Activated naive CD4-positive, alpha-beta T cell treated with anti-CD3 and anti-CD28 coated beads for 36 hours (primary cell): ENCODE results near the gene EIF2B4. TPM values are rescaled to one million over a fixed set of nuclear protein-coding genes. Genes with fewer than 3 reads are reported as not detected.
"Not testable (repeated sequence)": the region's sequence is repeated elsewhere in the genome, so short reads cannot be mapped to it uniquely, and the experiment has no call there.

Experiments
- CTCF ChIA-PET: fragments of 350-600 bp; sonication (Branson Sonifier 250); formaldehyde crosslinking; loops from one replicate; lab custom pipeline; 2021; ENCODE audit warnings: antibody characterized with exemption; lab: Charles Lee
- DNase-seq: peaks from one replicate; pipeline ENCODE4 v3.0.0-alpha.2; 2020
- H3K27ac Mint-ChIP-seq: one replicate; pipeline ENCODE4 v1.8.0; 2021; ENCODE audit warnings: mild to moderate bottlenecking, mixed read lengths
- H3K27me3 Mint-ChIP-seq: one replicate; pipeline ENCODE4 v1.8.0; 2021; ENCODE audit warnings: low read depth, mixed read lengths
- H3K36me3 Mint-ChIP-seq: one replicate; pipeline ENCODE4 v1.8.0; 2021; ENCODE audit warnings: low read depth, mixed read lengths
- H3K4me1 Mint-ChIP-seq: one replicate; pipeline ENCODE4 v1.8.0; 2021; ENCODE audit warnings: low read depth, mixed read lengths
- H3K4me3 Mint-ChIP-seq: one replicate; pipeline ENCODE4 v1.8.0; 2021; ENCODE audit warnings: mild to moderate bottlenecking, moderate library complexity, mixed read lengths
- H3K9me3 Mint-ChIP-seq: one replicate; pipeline ENCODE4 v1.8.0; 2021; ENCODE audit warnings: mixed read lengths
- intact Hi-C: fragments of 100-400 bp; cut with micrococcal nuclease; formaldehyde crosslinking; loops from one replicate; pipeline ENCODE4 v1.15.1; 2023
- total RNA-seq, 2 experiments: library from RNA; stranded (reverse); gene quantifications; one replicate each; pipeline ENCODE4 v1.2.3, GENCODE V29; 2021

Gene EIF2B4
- total RNA-seq, 2 experiments from 2014 or later: 24.4 to 25.2 TPM

GRCh38 chr2:27322766-27323595, 47.2 kb downstream of the EIF2B4 start, which contains the start of gene MPV17:
TSS of gene MPV17 (minus strand) at chr2:27323097. CDS start at chr2:27322517, 580 bp downstream.
- Mint-ChIP-seq H3K9me3 (no peaks in the 10 kb centered on the region), H3K27me3 (no peaks in the 10 kb centered on the region), H3K4me1 (peaks cover 14% of the 10 kb centered on the region), H3K36me3 (peaks cover 20% of the 10 kb centered on the region), H3K27ac (peak within 1 kb of the TSS; percentile 85), H3K4me3 (peak within 1 kb of the TSS; percentile 84)
- intact Hi-C loops: loop anchor here (1.0 to 2.0 kb wide), 6 partner anchors 33 to 360 kb away; partner anchors contain the start of genes EIF2B4, GTF3C2, IFT172 and NRBP1
- CTCF ChIA-PET: interaction anchor here (0.6 to 2.3 kb wide), 6 partner anchors 12 to 359 kb away, joined by 3 to 13 read pairs (median 4); no protein-coding TSS in a partner anchor
- DNase-seq: peak; percentile 95

- CTCF ChIA-PET: interaction anchor here (0.6 to 2.3 kb wide), 5 partner anchors 19 to 360 kb away, joined by 3 to 13 read pairs (median 4); no protein-coding TSS in a partner anchor
- peak overlapping the region; percentile 85 for H3K27ac Mint-ChIP-seq
- H3K36me3 Mint-ChIP-seq: peaks cover 19% of the 10 kb centered on the region
- peaks cover 14% of the 10 kb centered on the region for H3K4me1 Mint-ChIP-seq
- peak overlapping the region; percentile 84 for H3K4me3 Mint-ChIP-seq
- no peak for DNase-seq
- intact Hi-C loops: loop anchor here (1.0 to 2.0 kb wide), 3 partner anchors 106 to 361 kb away; partner anchors contain the start of genes IFT172 and NRBP1
- H3K9me3 Mint-ChIP-seq: no peaks in the 10 kb centered on the region
- H3K27me3 Mint-ChIP-seq: no peaks in the 10 kb centered on the region
Measured at GRCh38 chr2:27322301-27322765, 47.8 kb downstream of the EIF2B4 start.

DNA sequence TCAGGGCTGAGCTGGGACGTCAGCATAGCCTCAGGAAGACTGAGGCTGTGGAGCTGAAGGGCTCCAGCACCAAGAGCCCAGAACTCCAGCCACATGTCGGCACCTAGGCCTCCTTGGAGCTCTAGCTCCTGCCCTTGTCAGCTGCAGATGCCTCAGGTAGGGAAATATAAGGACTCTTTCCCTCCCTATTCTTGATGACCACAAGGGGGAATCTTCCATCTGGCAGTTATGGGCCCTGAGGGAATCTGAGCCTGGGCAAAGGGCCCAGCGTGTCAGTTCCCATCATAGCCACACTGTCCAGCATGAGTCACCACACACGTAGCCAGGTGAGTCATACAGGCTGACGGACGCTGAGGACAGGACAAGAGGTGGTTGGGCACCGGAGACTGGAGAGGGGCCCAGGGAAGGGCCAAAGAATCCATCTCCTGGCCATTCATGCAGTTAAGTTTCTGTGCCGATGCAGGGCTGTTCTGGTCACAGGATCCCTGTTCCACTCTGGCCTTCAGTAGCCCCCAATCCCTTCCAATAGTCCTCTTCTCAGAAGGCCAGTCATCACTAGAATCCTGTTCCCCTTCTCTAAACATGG, 49.1 kb downstream of the EIF2B4 start:
- CTCF ChIA-PET: interaction anchor here (0.6 to 1.2 kb wide), 2 partner anchors 18 to 175 kb away, joined by 4 to 7 read pairs; no protein-coding TSS in a partner anchor
- H3K27me3 Mint-ChIP-seq: no peaks in the 10 kb centered on the region
- DNase-seq: no peak
- intact Hi-C loops: no loop called here
- H3K9me3 Mint-ChIP-seq: no peaks in the 10 kb centered on the region
- H3K4me1 Mint-ChIP-seq: peaks cover 14% of the 10 kb centered on the region
- peaks cover 11% of the 10 kb centered on the region for H3K36me3 Mint-ChIP-seq
- no peak overlapping the region for H3K27ac Mint-ChIP-seq
- H3K4me3 Mint-ChIP-seq: no peak overlapping the region

DNA sequence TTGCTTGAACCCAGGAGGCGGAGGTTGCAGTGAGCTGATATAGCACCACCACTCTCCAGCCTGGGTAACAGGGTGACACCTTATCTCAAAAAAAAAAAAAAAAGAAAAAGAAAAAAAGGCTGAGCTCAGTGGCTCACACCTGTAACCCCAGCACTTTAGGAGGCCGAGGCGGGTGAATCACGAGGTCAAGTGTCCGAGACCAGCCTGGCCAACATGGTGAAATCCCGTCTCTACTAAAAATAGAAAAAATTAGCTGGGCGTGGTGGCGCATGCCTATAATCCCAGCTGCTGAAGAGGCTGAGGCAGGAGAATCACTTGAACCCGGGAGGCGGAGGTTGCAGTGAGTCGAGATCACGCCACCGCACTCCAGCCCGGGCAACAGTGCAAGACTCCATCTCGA, 50.3 kb downstream of the EIF2B4 start:
- H3K4me3 Mint-ChIP-seq, H3K27me3 Mint-ChIP-seq, H3K9me3 Mint-ChIP-seq, H3K27ac Mint-ChIP-seq, DNase-seq, intact Hi-C loops: not testable (repeated sequence)
- CTCF ChIA-PET: interaction anchor here (1.1 to 1.7 kb wide), 2 partner anchors 17 to 50 kb away, joined by 3 to 5 read pairs; partner anchors contain the start of gene EIF2B4
- Mint-ChIP-seq H3K4me1 (peaks cover 14% of the 10 kb centered on the region), H3K36me3 (peaks cover 11% of the 10 kb centered on the region)

DNA sequence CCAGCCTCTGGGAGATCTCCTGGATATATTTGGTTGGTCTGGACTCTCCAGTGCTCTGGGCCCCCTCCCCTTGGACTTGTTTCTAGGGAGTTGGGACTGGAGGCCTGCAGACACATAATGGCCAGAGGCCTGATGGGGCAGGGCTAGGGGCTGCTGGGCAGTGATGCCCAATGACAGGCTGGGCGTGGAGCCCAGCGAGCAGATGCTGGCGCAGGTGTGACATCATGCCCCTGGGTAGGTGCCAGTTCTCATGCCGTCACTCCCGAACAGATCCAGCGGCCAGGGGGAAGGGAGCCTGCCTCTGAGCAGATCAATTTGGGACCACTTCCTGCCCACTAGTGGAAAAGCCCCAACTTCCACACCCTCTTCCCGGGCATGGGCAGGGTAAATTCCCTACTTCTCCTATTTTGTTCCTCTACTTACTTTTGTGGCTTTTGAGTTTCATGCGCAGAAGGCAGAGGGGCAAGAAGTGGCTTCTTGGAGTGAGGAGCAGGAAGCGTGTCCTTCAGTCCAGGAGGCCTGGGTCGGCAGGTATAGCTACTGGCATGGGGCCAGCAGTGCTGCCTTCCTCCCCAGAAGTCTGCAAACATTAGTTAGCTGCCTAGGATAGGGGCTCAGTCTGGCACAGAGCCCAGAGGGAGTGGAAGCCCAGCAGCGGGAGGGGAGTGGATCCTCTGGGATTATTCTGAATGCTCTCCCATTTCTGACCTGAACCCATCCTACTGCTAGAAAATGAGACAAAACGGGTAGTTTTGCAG, 53.3 kb downstream of the EIF2B4 start:
- Mint-ChIP-seq H3K27me3 (no peaks in the 10 kb centered on the region), H3K36me3 (peaks cover 11% of the 10 kb centered on the region), H3K9me3 (no peaks in the 10 kb centered on the region), H3K27ac (no peak overlapping the region), H3K4me3 (no peak overlapping the region), H3K4me1 (peaks cover 5% of the 10 kb centered on the region)
- no peak for DNase-seq
- CTCF ChIA-PET: interaction anchor here (1.3 kb wide), 1 partner anchor 14 kb away, joined by 5 read pairs; no protein-coding TSS in a partner anchor
- intact Hi-C loops: no loop called here

DNA sequence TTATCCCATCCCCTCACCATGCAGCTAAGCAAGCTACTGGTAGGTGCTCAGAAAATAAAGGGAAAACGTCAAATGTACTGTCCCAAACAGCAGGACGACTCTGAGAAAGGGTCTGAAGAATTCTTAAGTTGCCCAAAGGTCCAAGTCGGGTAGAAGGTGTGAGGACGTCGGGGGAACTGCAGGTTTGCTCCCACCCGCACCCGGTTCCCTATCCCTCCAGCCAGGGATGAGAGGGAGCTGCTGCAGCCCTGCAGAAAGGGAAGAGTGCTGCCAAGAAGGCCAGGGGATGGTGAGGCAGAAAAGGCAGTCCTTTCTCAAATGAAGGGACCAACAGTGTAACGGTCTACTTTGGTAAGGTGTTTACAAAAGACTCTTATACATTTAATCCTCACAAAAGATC, 55.0 kb downstream of the EIF2B4 start:
- Mint-ChIP-seq H3K27ac (no peak overlapping the region), H3K9me3 (no peaks in the 10 kb centered on the region), H3K36me3 (peaks cover 21% of the 10 kb centered on the region), H3K4me1 (no peaks in the 10 kb centered on the region), H3K4me3 (no peak overlapping the region), H3K27me3 (no peaks in the 10 kb centered on the region)
- intact Hi-C loops: no loop called here
- DNase-seq: no peak
- CTCF ChIA-PET: interaction anchor here (1.0 to 1.8 kb wide), 2 partner anchors 10 to 12 kb away, joined by 3 to 6 read pairs; no protein-coding TSS in a partner anchor

GRCh38 chr2:27314709-27315108, 55.4 kb downstream of the EIF2B4 start:
- peaks cover 23% of the 10 kb centered on the region for H3K36me3 Mint-ChIP-seq
- CTCF ChIA-PET: interaction anchor here (0.8 to 1.8 kb wide), 3 partner anchors 9 to 67 kb away, joined by 3 to 6 read pairs (median 4); no protein-coding TSS in a partner anchor
- H3K9me3 Mint-ChIP-seq: no peaks in the 10 kb centered on the region
- H3K4me1 Mint-ChIP-seq: no peaks in the 10 kb centered on the region
- intact Hi-C loops: no loop called here
- no peak overlapping the region for H3K27ac Mint-ChIP-seq
- no peak for DNase-seq
- H3K27me3 Mint-ChIP-seq: no peaks in the 10 kb centered on the region
- no peak overlapping the region for H3K4me3 Mint-ChIP-seq

Other genes starting within 250 kb of the EIF2B4 start
- under 1 TPM; 0.17 to 0.19 TPM for gene ABHD1, start 246.5 kb downstream of the EIF2B4 start, total RNA-seq
- gene PREB, start 235.7 kb downstream of the EIF2B4 start, total RNA-seq: 10 to 100 TPM; 45.2 to 49.5 TPM
- not detected for gene PRR30, start 230.9 kb downstream of the EIF2B4 start, total RNA-seq
- gene TCF23, start 221.3 kb downstream of the EIF2B4 start, total RNA-seq: not detected
- gene ATRAID, start 158.3 kb downstream of the EIF2B4 start, total RNA-seq: 10 to 100 TPM; 80.5 to 80.8 TPM
- gene SLC5A6, start 158.1 kb downstream of the EIF2B4 start, total RNA-seq: 10 to 100 TPM; 22.6 to 24.8 TPM
- gene CAD, start 153.0 kb downstream of the EIF2B4 start, total RNA-seq: 100 to 1,000 TPM; 109 to 112 TPM
- under 1 TPM; 0.55 to 0.67 TPM for gene SLC30A3, start 107.3 kb downstream of the EIF2B4 start, total RNA-seq
- not detected for gene DNAJC5G, start 94.9 kb downstream of the EIF2B4 start, total RNA-seq
- not detected for gene TRIM54, start 87.9 kb downstream of the EIF2B4 start, total RNA-seq
- gene UCN, start 61.9 kb downstream of the EIF2B4 start, total RNA-seq: under 1 TPM; 0.45 to 0.89 TPM
- gene MPV17, start 47.2 kb downstream of the EIF2B4 start, total RNA-seq: 10 to 100 TPM; 80.2 to 82.3 TPM
- 10 to 100 TPM; 62.9 to 72.3 TPM for gene GTF3C2, start 13.6 kb downstream of the EIF2B4 start, total RNA-seq
- 10 to 100 TPM; 68.5 to 75.5 TPM for gene SNX17, start 278 bp upstream of the EIF2B4 start, total RNA-seq
- 1 to 10 TPM; 4.9 to 5.2 TPM for gene ZNF513, start 10.4 kb upstream of the EIF2B4 start, total RNA-seq
- 100 to 1,000 TPM in 1 of 2 experiments, 10 to 100 TPM in 1; 92.3 to 101 TPM for gene PPM1G, start 39.3 kb upstream of the EIF2B4 start, total RNA-seq
- gene NRBP1, start 58.3 kb upstream of the EIF2B4 start, total RNA-seq: 10 to 100 TPM; 60.0 to 63.3 TPM
- 1 to 10 TPM; 5.0 to 6.7 TPM for gene KRTCAP3, start 72.0 kb upstream of the EIF2B4 start, total RNA-seq
- gene IFT172, start 119.4 kb upstream of the EIF2B4 start, total RNA-seq: 10 to 100 TPM in 1 of 2 experiments, 1 to 10 TPM in 1; 9.2 to 12.7 TPM
- gene FNDC4, start 124.9 kb upstream of the EIF2B4 start, total RNA-seq: not detected
- gene GCKR, start 126.5 kb upstream of the EIF2B4 start, total RNA-seq: not detected
- 10 to 100 TPM; 34.7 to 35.8 TPM for gene ZNF512, start 212.7 kb upstream of the EIF2B4 start, total RNA-seq